Measurements from ENCODE around the gene FCF1. TPM values are rescaled to one million over a fixed set of nuclear protein-coding genes. Genes with fewer than 3 reads are reported as not detected.

The FCF1 gene
- polyA plus RNA-seq, 1 of the 3 experiments (the other 2 are of a cell fraction) = 42.6 TPM

GRCh38 chr14:74771399-74771798 lies 58.5 kb downstream of the FCF1 start:
- ChIA-PET CTCF (no interaction called here), POLR2A (interaction anchor here (1.0 kb wide), 1 partner anchor 9 kb away, joined by 5 read pairs; the partner anchor contains the start of gene YLPM1)
- peaks cover 0 to 4% of the 10 kb centered on the region in 2 experiments; a peak in 1 of 4 replicates for H3K4me1 ChIP-seq (ENCODE audit: control insufficient read depth in 1 of 2, insufficient read depth in 2 of 2, low read depth in 1 of 2, low read length in 1 of 2)
- no peak overlapping the region for H3K27ac ChIP-seq (ENCODE audit: low read depth in 2 of 2, low read length in 1 of 2)
- WGBS (ENCODE audit: low lambda C conversion rate) = 97% methylated on average over 5 of the region's 5 CpGs
- H4K20me1 ChIP-seq (ENCODE audit: insufficient read depth) = peaks cover 77% of the 10 kb centered on the region
- peaks cover 0 to 27% of the 10 kb centered on the region in 2 experiments for H3K36me3 ChIP-seq (replicated peaks in 1 of 2; ENCODE audit: control insufficient read depth in 1 of 2, insufficient read depth in 2 of 2, low read length in 1 of 2)
- no peak overlapping the region for H2AFZ ChIP-seq (ENCODE audit: low read depth)
- TF ChIP-seq IRF3 (IDR thresholded peaks at IDR 0.05; ENCODE audit: low read depth, low read length) = no peak
- TF ChIP-seq NRF1 (IDR thresholded peaks at IDR 0.05; ENCODE audit: low read depth, low read length) = no peak
- TF ChIP-seq FOSL2 (IDR thresholded peaks at IDR 0.05; ENCODE audit: borderline replicate concordance, low read depth) = no peak
- TF ChIP-seq EP300 (IDR thresholded peaks at IDR 0.05; ENCODE audit: borderline replicate concordance in 1 of 2, low read depth in 1 of 2, low read length in 1 of 2) = no peak
- no peak for TF ChIP-seq MAX (IDR thresholded peaks at IDR 0.05; ENCODE audit: low read depth)
- no peak for TF ChIP-seq JUND (IDR thresholded peaks at IDR 0.05)
- TF ChIP-seq GABPA (IDR thresholded peaks at IDR 0.05; ENCODE audit: low read depth) = no peak
- TF ChIP-seq RFX5 (IDR thresholded peaks at IDR 0.05; ENCODE audit: low read length) = no peak
- TF ChIP-seq YY1 (IDR thresholded peaks at IDR 0.05; ENCODE audit: low read depth) = no peak
- no peak for TF ChIP-seq RAD21 (IDR thresholded peaks at IDR 0.05; ENCODE audit: low read length)
- no peak for TF ChIP-seq TAF1 (IDR thresholded peaks at IDR 0.05; ENCODE audit: borderline replicate concordance, low read depth, low read length)
- no peaks in the 10 kb centered on the region for H3K27me3 ChIP-seq (ENCODE audit: insufficient read depth)
- no peaks in the 10 kb centered on the region for H3K9me2 ChIP-seq
- H3F3A ChIP-seq (replicated peaks; ENCODE audit: insufficient read depth) = peaks cover 4% of the 10 kb centered on the region
- peaks cover 100% of the 10 kb centered on the region for H3K79me2 ChIP-seq (ENCODE audit: insufficient read depth)
- no peak for DNase-seq
- no peak overlapping the region for H3K9ac ChIP-seq
- H3K4me3 ChIP-seq (ENCODE audit: low read depth in 2 of 2, low read length in 1 of 2) = no peak overlapping the region
- no peaks in the 10 kb centered on the region for H3K9me3 ChIP-seq
- no peak overlapping the region for H3K4me2 ChIP-seq

- Histone ChIP-seq H3K9ac (no peak overlapping the region), H3K4me2 (no peak overlapping the region), H3K79me2 (ENCODE audit: insufficient read depth) (peaks cover 71% of the 10 kb centered on the region), H3K36me3 (replicated peaks in 1 of 2; ENCODE audit: control insufficient read depth in 1 of 2, insufficient read depth in 2 of 2, low read length in 1 of 2) (peaks cover 59 to 92% of the 10 kb centered on the region in 2 experiments), H3K9me3 (no peaks in the 10 kb centered on the region), H3K4me3 (ENCODE audit: low read depth in 2 of 2, low read length in 1 of 2) (no peak overlapping the region), H3K9me2 (no peaks in the 10 kb centered on the region), H2AFZ (ENCODE audit: low read depth) (no peak overlapping the region), H3K27ac (ENCODE audit: low read depth in 2 of 2, low read length in 1 of 2) (no peak overlapping the region), H3K27me3 (ENCODE audit: insufficient read depth) (no peaks in the 10 kb centered on the region), H3F3A (replicated peaks; ENCODE audit: insufficient read depth) (peaks cover 23% of the 10 kb centered on the region), H4K20me1 (ENCODE audit: insufficient read depth) (no peaks in the 10 kb centered on the region; the same call in 1 of the 2 replicates), H3K4me1 (ENCODE audit: control insufficient read depth in 1 of 2, insufficient read depth in 2 of 2, low read depth in 1 of 2, low read length in 1 of 2) (no peaks in the 10 kb centered on the region)
- ChIA-PET POLR2A (interaction anchor here (2.0 kb wide), 1 partner anchor 21 kb away, joined by 5 read pairs; no protein-coding TSS in a partner anchor), CTCF (interaction anchor here (0.8 to 2.3 kb wide), 4 partner anchors 21 to 172 kb away, joined by 3 to 6 read pairs (median 3); partner anchors contain the start of gene YLPM1)
- no peak for TF ChIP-seq GABPA (IDR thresholded peaks at IDR 0.05; ENCODE audit: low read depth)
- no peak for TF ChIP-seq FOSL2 (IDR thresholded peaks at IDR 0.05; ENCODE audit: borderline replicate concordance, low read depth)
- no peak for TF ChIP-seq ZBTB33 (IDR thresholded peaks at IDR 0.05; ENCODE audit: borderline replicate concordance, low read depth)
- TF ChIP-seq USF1 (IDR thresholded peaks at IDR 0.05; ENCODE audit: borderline replicate concordance, low read depth) = no peak
- TF ChIP-seq GATA2 (CRISPR knock-in tag; IDR thresholded peaks at IDR 0.05) = no peak
- DNase-seq = no peak
Measured at GRCh38 chr14:74784634-74785033, 71.7 kb downstream of the FCF1 start.

Measured in SK-N-SH (cell line).